ENCODE measurements around the gene RNASE11. TPM values are rescaled to one million over a fixed set of nuclear protein-coding genes. Genes with fewer than 3 reads are reported as not detected.

RNASE11 gene
- polyA plus RNA-seq, 3 donors, result not detected

- H3K9me3 ChIP-seq (replicated peaks in 1 of 2; ENCODE audit: control insufficient read depth in 1 of 2, insufficient read depth in 1 of 2, low read length in 2 of 2), result no peaks in the 10 kb centered on the region
- Mint-ChIP-seq H3K4me3 (no peak within 1 kb of the TSS), H3K27ac (no peak within 1 kb of the TSS), H3K9me3 (no peaks in the 10 kb centered on the region), H3K4me1 (peaks cover 11% of the 10 kb centered on the region), H3K27me3 (ENCODE audit: low read depth in 3 of 3) (peaks cover 0 to 2% (median 0%) of the 10 kb centered on the region in 3 donors), H3K36me3 (no peaks in the 10 kb centered on the region)
- H3K36me3 ChIP-seq (replicated peaks in 1 of 2; ENCODE audit: control insufficient read depth in 1 of 2, insufficient read depth in 2 of 2, low read length in 2 of 2), result no peaks in the 10 kb centered on the region
- H3K79me2 ChIP-seq (ENCODE audit: insufficient read depth, low read length), result no peaks in the 10 kb centered on the region
- H3K4me1 ChIP-seq (ENCODE audit: control insufficient read depth in 1 of 2, insufficient read depth in 2 of 2, low read length in 2 of 2), result peaks cover 7 to 14% of the 10 kb centered on the region in 2 donors
- TF ChIP-seq CTCF (IDR thresholded peaks at IDR 0.05), result no peak
- no peak for DNase-seq
- no peak within 1 kb of the TSS for H3K9ac ChIP-seq (ENCODE audit: insufficient read depth, low read length, poor library complexity, severe bottlenecking)
- intact Hi-C loops (cut with micrococcal nuclease), result no loop called here
- no peak within 1 kb of the TSS for H3K27ac ChIP-seq (ENCODE audit: low read depth in 1 of 2, low read length in 2 of 2)
- H2AFZ ChIP-seq (ENCODE audit: insufficient read depth, low read depth, low read length, poor library complexity, severe bottlenecking), result no peak within 1 kb of the TSS
- no peaks in the 10 kb centered on the region for H3K27me3 ChIP-seq (ENCODE audit: control insufficient read depth in 2 of 2, insufficient read depth in 2 of 2, low read length in 2 of 2)
- WGBS (ENCODE audit: insufficient coverage), result no CpG with 5 or more reads among the region's 3 CpGs
- no peak within 1 kb of the TSS for H3K4me2 ChIP-seq (replicated peaks; ENCODE audit: extremely low read depth, low read length, poor library complexity, severe bottlenecking)
- no peak within 1 kb of the TSS for H3K4me3 ChIP-seq (replicated peaks in 1 of 3; ENCODE audit: low read depth in 2 of 3, low read length in 3 of 3)
- H4K20me1 ChIP-seq (ENCODE audit: insufficient read depth, low read length), result no peaks in the 10 kb centered on the region
Observed at GRCh38 chr14:20560961-20561360, 26.8 kb downstream of the RNASE11 start, which contains the start of gene RNASE9. TSS of gene RNASE9 (minus strand) at chr14:20561047.

- H2AFZ ChIP-seq (ENCODE audit: insufficient read depth, low read depth, low read length, poor library complexity, severe bottlenecking), result no peak overlapping the region
- H3K36me3 ChIP-seq (replicated peaks in 1 of 2; ENCODE audit: control insufficient read depth in 1 of 2, insufficient read depth in 2 of 2, low read length in 2 of 2), result no peaks in the 10 kb centered on the region
- H3K9me3 ChIP-seq (replicated peaks in 1 of 2; ENCODE audit: control insufficient read depth in 1 of 2, insufficient read depth in 1 of 2, low read length in 2 of 2), result no peaks in the 10 kb centered on the region
- no peak for TF ChIP-seq CTCF (IDR thresholded peaks at IDR 0.05)
- no peak overlapping the region for H3K27ac Mint-ChIP-seq
- no peak overlapping the region for H3K4me2 ChIP-seq (replicated peaks; ENCODE audit: extremely low read depth, low read length, poor library complexity, severe bottlenecking)
- no peak for DNase-seq
- no peaks in the 10 kb centered on the region for H3K79me2 ChIP-seq (ENCODE audit: insufficient read depth, low read length)
- no peaks in the 10 kb centered on the region for H4K20me1 ChIP-seq (ENCODE audit: insufficient read depth, low read length)
- H3K27ac ChIP-seq (ENCODE audit: low read depth in 1 of 2, low read length in 2 of 2), result no peak overlapping the region
- no peak overlapping the region for H3K4me3 Mint-ChIP-seq
- no CpG with 5 or more reads among the region's 2 CpGs for WGBS (ENCODE audit: insufficient coverage)
- no peaks in the 10 kb centered on the region for H3K36me3 Mint-ChIP-seq
- peaks cover 18% of the 10 kb centered on the region for H3K4me1 Mint-ChIP-seq
- H3K27me3 Mint-ChIP-seq (ENCODE audit: low read depth in 3 of 3), result peaks cover 0 to 2% (median 0%) of the 10 kb centered on the region in 3 donors
- no peaks in the 10 kb centered on the region for H3K27me3 ChIP-seq (ENCODE audit: control insufficient read depth in 2 of 2, insufficient read depth in 2 of 2, low read length in 2 of 2)
- H3K9me3 Mint-ChIP-seq, result no peaks in the 10 kb centered on the region
- intact Hi-C loops (cut with micrococcal nuclease), result no loop called here
- no peak overlapping the region for H3K4me3 ChIP-seq (replicated peaks in 1 of 3; ENCODE audit: low read depth in 2 of 3, low read length in 3 of 3)
- no peak overlapping the region for H3K9ac ChIP-seq (ENCODE audit: insufficient read depth, low read length, poor library complexity, severe bottlenecking)
- H3K4me1 ChIP-seq (ENCODE audit: control insufficient read depth in 1 of 2, insufficient read depth in 2 of 2, low read length in 2 of 2), result peaks cover 9 to 16% of the 10 kb centered on the region in 2 donors
Observed at GRCh38 chr14:20559461-20559904, 28.3 kb downstream of the RNASE11 start.

Measured in CD14-positive monocyte (primary cell).